Keratinocyte (primary cell): ENCODE measurements around the gene PSD4. TPM values are rescaled to one million over a fixed set of nuclear protein-coding genes. Genes with fewer than 3 reads are reported as not detected.
A peak's percentile ranks its signal among the peaks of the same experiment; 100 is the strongest.

Experiments
- DNase-seq: peaks from one replicate; pipeline ENCODE4 v3.0.0-alpha.2; 2011; ENCODE audit warnings: low read depth, missing footprints, low spot score
- FAIRE-seq: peaks from 2 replicates; lab custom pipeline; 2011; peaks lifted over from hg19 to GRCh38; lab: Jason Lieb, UNC
- H2AFZ ChIP-seq: 2 replicates; pipeline ENCODE4 v1.6.0; 2012; ENCODE audit warnings: low read length, control low read depth, inconsistent platforms; ENCODE audit not compliant: control insufficient read depth
- H3K27ac ChIP-seq: 2 replicates; pipeline ENCODE4 v1.5.1; 2011; ENCODE audit warnings: low read length; ENCODE audit not compliant: control insufficient read depth, insufficient read depth
- H3K27me3 ChIP-seq: 3 replicates; pipeline ENCODE4 v1.6.0; 2011; ENCODE audit warnings: low read length; ENCODE audit not compliant: control insufficient read depth, insufficient read depth; ENCODE audit errors: extremely low read depth
- H3K36me3 ChIP-seq, 2 experiments: 2 replicates in 1 of 2; 3 replicates in 1 of 2; pipeline ENCODE4 v1.5.1; 2011; ENCODE audit warnings: low read length in 2 of 2, mild to moderate bottlenecking in 1 of 2; ENCODE audit not compliant: control insufficient read depth in 2 of 2, insufficient read depth in 2 of 2; ENCODE audit errors: extremely low read depth in 1 of 2
- H3K4me1 ChIP-seq: 3 replicates; pipeline ENCODE4 v1.5.1; 2011; ENCODE audit warnings: low read length; ENCODE audit not compliant: control insufficient read depth, insufficient read depth; ENCODE audit errors: extremely low read depth
- H3K4me2 ChIP-seq: 3 replicates; pipeline ENCODE4 v1.6.0; 2011; ENCODE audit warnings: low read depth, low read length; ENCODE audit not compliant: control insufficient read depth, insufficient read depth; ENCODE audit errors: extremely low read depth
- H3K4me3 ChIP-seq, 3 experiments: fragments of 200-600 bp in 1 of 3; sonication (generic) in 1 of 3; 2 replicates in 2 of 3; 3 replicates in 1 of 3; pipeline ENCODE4 v1.5.1; 2011 to 2016; ENCODE audit warnings: low read length in 3 of 3, mild to moderate bottlenecking in 3 of 3, control low read depth in 2 of 3, inconsistent platforms in 1 of 3, low read depth in 1 of 3, mixed read lengths in 1 of 3, mixed run types in 1 of 3, moderate library complexity in 1 of 3; ENCODE audit not compliant: control insufficient read depth in 2 of 3, insufficient read depth in 2 of 3; ENCODE audit errors: extremely low read depth in 1 of 3
- H3K79me2 ChIP-seq: 2 replicates; pipeline ENCODE4 v1.6.0; 2012; ENCODE audit warnings: low read length; ENCODE audit not compliant: control insufficient read depth, insufficient read depth
- H3K9ac ChIP-seq: 3 replicates; pipeline ENCODE4 v1.6.0; 2011; ENCODE audit warnings: low read length; ENCODE audit not compliant: control insufficient read depth, insufficient read depth; ENCODE audit errors: extremely low read depth
- H3K9me1 ChIP-seq: 3 replicates; pipeline ENCODE4 v1.6.0; 2011; ENCODE audit warnings: low read length; ENCODE audit not compliant: control insufficient read depth, insufficient read depth; ENCODE audit errors: extremely low read depth
- H3K9me3 ChIP-seq: 2 replicates; pipeline ENCODE4 v1.5.1; 2012; ENCODE audit warnings: low read depth, low read length; ENCODE audit not compliant: control insufficient read depth
- H4K20me1 ChIP-seq: 3 replicates; pipeline ENCODE4 v1.6.0; 2011; ENCODE audit warnings: low read length; ENCODE audit not compliant: control insufficient read depth, insufficient read depth; ENCODE audit errors: extremely low read depth
- EZH2 ChIP-seq: IDR thresholded peaks from one replicate; pipeline ENCODE4 v1.6.1; 2012; ENCODE audit warnings: inconsistent platforms, mild to moderate bottlenecking, low read length, moderate library complexity
- dilution Hi-C: fragments of 300-500 bp; cut with MboI; formaldehyde crosslinking; loops from one replicate; pipeline ENCODE4 v1.7.0; 2020; ENCODE audit warnings: low sequenced_read_pairs; ENCODE audit not compliant: extremely low pct_ligation_motif_present
- polyA plus RNA-seq, 5 experiments: library from polyadenylated mRNA; depleted of rRNA in 3 of 5; stranded (reverse) in 3 of 5; stranded (forward) in 1 of 5; unstranded in 1 of 5; fragments of >200 nt; gene quantifications; 1 replicate in 1 of 5; 2 replicates in 3 of 5; 3 replicates in 1 of 5; pipeline versions ENCODE4 v1.2.1 to v1.2.3, GENCODE V29; 2011 to 2012; ENCODE audit warnings: missing spikeins in 2 of 5, low read depth in 1 of 5, low replicate concordance in 1 of 5
- TF ChIP-seq, protein P1 (sequence below), 3 experiments: IDR thresholded peaks in 1 of 3; conservative IDR thresholded peaks in 1 of 3; optimal IDR thresholded peaks in 1 of 3; 2 replicates in 2 of 3; 3 replicates in 1 of 3; pipeline versions ENCODE3 to v1.5.1; 2011; ENCODE audit warnings: low read length in 3 of 3, mild to moderate bottlenecking in 3 of 3, moderate library complexity in 2 of 3, control low read depth in 1 of 3, inconsistent platforms in 1 of 3; ENCODE audit not compliant: insufficient read depth in 2 of 3; ENCODE audit errors: extremely low read depth in 1 of 3

Gene PSD4
- polyA plus RNA-seq, 1 donor (not counting 4 experiments of a cell fraction or from before 2014, with no cell fraction given), result 11.1 TPM

DNA sequence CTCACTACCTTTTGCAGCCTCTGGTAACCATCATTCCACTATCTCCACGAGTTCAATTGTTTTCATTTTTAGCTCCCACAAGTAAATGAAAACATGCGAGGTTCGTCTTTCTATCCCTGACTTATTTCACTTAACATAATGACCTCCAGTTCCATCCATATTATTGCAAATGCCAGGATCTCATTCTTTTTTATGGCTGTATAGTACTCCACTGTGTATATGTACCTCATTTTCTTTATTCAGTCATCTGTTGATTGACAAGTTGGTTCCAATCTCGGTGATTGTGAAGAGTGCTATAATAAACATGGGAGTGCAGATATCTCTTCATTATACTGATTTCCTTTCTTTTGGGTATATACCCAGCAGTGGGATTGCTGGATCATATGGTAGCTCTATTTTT lies 29.5 kb upstream of the PSD4 start:
- Histone ChIP-seq H3K27ac (no peak overlapping the region), H3K4me2 (no peak overlapping the region), H3K4me3 (no peak overlapping the region), H3K36me3 (no peaks in the 10 kb centered on the region), H3K27me3 (no peaks in the 10 kb centered on the region), H4K20me1 (no peaks in the 10 kb centered on the region), H3K9ac (no peak overlapping the region), H3K9me1 (no peaks in the 10 kb centered on the region), H3K4me1 (peaks cover 12% of the 10 kb centered on the region), H3K9me3 (no peaks in the 10 kb centered on the region), H3K79me2 (no peaks in the 10 kb centered on the region), H2AFZ (no peak overlapping the region)
- TF ChIP-seq EZH2, result no peak
- FAIRE-seq, result no peak
- no peak for DNase-seq
- dilution Hi-C loops, result no loop called here

DNA sequence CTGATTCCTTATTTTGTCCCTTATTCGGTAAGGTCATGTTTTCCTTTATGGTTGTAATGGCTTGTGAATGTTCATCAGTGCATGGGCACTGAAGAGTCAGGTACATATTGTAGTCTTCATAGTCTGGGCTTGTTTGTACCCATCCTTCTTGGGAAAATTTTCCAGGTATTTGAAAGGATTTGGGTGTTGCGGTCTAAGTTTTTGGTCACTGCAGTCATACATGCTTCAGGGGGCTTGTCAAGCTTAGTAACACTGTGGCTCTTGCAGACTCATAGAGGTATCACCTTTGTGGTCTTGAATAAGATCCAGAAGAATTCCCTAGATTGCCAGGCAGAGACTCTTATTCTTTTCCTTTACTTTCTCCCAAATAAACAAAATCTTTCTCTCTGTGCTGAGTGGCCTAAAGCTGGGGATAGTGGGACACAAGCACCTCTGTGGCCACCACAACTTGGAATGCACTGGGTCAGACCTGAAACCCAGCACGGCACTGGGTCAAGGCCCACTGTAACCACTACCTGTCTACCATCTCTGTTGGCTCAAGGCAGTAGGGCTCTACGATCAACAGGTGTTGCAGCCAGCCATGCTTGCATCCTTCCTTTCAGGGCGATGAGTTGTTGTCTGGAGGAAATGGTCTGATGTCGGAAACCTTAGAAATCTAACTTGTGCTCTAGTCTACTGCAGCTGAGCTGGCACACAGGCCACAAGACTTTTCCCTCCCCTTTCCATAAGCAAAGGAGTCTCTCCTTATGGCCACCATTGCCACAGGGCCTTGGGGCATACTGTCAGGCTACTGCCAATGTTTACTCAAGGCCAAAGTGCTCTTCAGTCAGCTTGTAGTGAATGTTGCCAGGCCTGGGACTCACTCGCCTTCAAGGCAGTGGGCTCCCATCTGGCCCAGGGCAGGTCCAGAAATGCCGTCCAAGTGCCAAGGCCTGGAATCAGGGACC lies 24.9 kb upstream of the PSD4 start:
- dilution Hi-C loops, result no loop called here
- Histone ChIP-seq H3K4me2 (peak overlapping the region; percentile 63), H3K27ac (peak overlapping the region; percentile 48), H3K9me3 (no peaks in the 10 kb centered on the region), H2AFZ (peak overlapping the region; percentile 14), H3K27me3 (no peaks in the 10 kb centered on the region), H3K4me3 (no peak overlapping the region), H4K20me1 (no peaks in the 10 kb centered on the region), H3K9ac (no peak overlapping the region), H3K9me1 (no peaks in the 10 kb centered on the region), H3K36me3 (no peaks in the 10 kb centered on the region), H3K4me1 (peaks cover 22% of the 10 kb centered on the region), H3K79me2 (no peaks in the 10 kb centered on the region)
- no peak for TF ChIP-seq EZH2
- TF ChIP-seq, protein P1, sequence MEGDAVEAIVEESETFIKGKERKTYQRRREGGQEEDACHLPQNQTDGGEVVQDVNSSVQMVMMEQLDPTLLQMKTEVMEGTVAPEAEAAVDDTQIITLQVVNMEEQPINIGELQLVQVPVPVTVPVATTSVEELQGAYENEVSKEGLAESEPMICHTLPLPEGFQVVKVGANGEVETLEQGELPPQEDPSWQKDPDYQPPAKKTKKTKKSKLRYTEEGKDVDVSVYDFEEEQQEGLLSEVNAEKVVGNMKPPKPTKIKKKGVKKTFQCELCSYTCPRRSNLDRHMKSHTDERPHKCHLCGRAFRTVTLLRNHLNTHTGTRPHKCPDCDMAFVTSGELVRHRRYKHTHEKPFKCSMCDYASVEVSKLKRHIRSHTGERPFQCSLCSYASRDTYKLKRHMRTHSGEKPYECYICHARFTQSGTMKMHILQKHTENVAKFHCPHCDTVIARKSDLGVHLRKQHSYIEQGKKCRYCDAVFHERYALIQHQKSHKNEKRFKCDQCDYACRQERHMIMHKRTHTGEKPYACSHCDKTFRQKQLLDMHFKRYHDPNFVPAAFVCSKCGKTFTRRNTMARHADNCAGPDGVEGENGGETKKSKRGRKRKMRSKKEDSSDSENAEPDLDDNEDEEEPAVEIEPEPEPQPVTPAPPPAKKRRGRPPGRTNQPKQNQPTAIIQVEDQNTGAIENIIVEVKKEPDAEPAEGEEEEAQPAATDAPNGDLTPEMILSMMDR (optimal IDR thresholded peaks at IDR 0.05 in 1 of 3, IDR thresholded peaks at IDR 0.05 in 1 of 3, conservative IDR thresholded peaks at IDR 0.05 in 1 of 3; ENCODE audit: extremely low read depth in 1 of 3, insufficient read depth in 2 of 3, low read length in 3 of 3), result no peak
- DNase-seq (peak; percentile 84), FAIRE-seq (peak; percentile 93)
